Measurements from ENCODE around the gene MGAT3.
A peak's percentile ranks its signal among the peaks of the same experiment; 100 is the strongest.

MGAT3 gene

DNA sequence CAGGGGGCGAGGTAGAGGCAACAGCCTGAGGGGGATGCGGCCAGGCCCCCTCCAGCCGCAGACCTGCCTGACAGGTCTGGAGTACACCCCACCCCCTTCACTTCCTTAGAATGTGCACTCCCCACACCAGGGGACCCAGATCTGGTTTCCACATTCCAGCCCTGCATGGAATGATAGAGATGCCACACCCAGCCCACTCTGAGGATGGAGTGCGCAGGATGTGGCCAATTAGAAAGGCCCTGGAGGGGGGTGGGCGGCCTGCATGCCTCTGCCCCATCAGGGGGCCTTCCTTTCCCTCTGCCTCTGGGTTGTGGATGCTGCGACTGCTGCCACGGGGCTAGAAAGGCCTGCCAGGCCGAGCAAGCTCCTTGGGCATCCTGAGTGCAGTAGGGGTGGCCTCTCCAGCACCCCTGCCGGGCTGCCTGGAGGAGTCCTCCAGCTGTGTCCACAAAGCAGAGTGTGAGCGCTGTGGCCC, 28.2 kb upstream of the MGAT3 start (continued):
- TF ChIP-seq, protein P1, sequence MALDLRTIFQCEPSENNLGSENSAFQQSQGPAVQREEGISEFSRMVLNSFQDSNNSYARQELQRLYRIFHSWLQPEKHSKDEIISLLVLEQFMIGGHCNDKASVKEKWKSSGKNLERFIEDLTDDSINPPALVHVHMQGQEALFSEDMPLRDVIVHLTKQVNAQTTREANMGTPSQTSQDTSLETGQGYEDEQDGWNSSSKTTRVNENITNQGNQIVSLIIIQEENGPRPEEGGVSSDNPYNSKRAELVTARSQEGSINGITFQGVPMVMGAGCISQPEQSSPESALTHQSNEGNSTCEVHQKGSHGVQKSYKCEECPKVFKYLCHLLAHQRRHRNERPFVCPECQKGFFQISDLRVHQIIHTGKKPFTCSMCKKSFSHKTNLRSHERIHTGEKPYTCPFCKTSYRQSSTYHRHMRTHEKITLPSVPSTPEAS (tag by site-specific recombination; IDR thresholded peaks at IDR 0.05) = no peak
- TF ChIP-seq, protein P2, sequence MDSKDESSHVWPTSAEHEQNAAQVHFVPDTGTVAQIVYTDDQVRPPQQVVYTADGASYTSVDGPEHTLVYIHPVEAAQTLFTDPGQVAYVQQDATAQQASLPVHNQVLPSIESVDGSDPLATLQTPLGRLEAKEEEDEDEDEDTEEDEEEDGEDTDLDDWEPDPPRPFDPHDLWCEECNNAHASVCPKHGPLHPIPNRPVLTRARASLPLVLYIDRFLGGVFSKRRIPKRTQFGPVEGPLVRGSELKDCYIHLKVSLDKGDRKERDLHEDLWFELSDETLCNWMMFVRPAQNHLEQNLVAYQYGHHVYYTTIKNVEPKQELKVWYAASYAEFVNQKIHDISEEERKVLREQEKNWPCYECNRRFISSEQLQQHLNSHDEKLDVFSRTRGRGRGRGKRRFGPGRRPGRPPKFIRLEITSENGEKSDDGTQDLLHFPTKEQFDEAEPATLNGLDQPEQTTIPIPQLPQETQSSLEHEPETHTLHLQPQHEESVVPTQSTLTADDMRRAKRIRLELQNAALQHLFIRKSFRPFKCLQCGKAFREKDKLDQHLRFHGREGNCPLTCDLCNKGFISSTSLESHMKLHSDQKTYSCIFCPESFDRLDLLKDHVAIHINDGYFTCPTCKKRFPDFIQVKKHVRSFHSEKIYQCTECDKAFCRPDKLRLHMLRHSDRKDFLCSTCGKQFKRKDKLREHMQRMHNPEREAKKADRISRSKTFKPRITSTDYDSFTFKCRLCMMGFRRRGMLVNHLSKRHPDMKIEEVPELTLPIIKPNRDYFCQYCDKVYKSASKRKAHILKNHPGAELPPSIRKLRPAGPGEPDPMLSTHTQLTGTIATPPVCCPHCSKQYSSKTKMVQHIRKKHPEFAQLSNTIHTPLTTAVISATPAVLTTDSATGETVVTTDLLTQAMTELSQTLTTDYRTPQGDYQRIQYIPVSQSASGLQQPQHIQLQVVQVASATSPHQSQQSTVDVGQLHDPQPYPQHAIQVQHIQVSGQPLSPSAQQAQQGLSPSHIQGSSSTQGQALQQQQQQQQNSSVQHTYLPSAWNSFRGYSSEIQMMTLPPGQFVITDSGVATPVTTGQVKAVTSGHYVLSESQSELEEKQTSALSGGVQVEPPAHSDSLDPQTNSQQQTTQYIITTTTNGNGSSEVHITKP (tag by site-specific recombination; IDR thresholded peaks at IDR 0.05) = peak; percentile 70
- TF ChIP-seq KLF9 (tag by site-specific recombination; IDR thresholded peaks at IDR 0.05; ENCODE audit: low read depth) = peak; percentile 32; the same call in 1 of the 2 replicates

DNA sequence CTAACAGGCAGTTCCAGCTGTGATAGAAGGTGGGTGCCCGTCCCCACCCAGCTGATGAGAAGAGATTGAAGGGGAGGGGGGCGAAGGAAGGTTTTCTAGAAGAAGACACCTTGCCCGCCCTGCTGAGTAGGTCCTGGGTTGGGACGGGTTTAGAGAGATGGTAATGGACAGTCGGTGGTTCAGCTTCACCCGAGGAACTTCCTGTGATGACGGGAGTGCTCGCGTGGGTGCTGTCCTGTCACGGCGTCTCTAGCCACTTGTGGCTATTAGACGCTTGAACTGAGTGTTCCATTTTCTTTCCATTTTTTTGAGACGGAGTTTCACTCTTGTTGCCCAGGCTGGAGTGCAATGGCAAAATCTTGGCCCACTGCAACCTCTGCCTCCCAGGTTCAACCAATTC, 27.6 kb upstream of the MGAT3 start:
- no peak overlapping the region for H3K4me3 ChIP-seq (ENCODE audit: low read depth, low read length)
- H3K4me1 ChIP-seq (ENCODE audit: control insufficient read depth, insufficient read depth, low read length) = no peaks in the 10 kb centered on the region
- TF ChIP-seq ZXDB (tag by site-specific recombination; IDR thresholded peaks at IDR 0.05) (no peak), ZNF335 (tag by site-specific recombination; conservative IDR thresholded peaks at IDR 0.05) (no peak), TCF7L2 (IDR thresholded peaks at IDR 0.05; ENCODE audit: borderline replicate concordance, low read depth, low read length) (no peak), WT1 (tag by site-specific recombination; IDR thresholded peaks at IDR 0.05) (no peak), ZNF629 (tag by site-specific recombination; IDR thresholded peaks at IDR 0.05) (no peak), ZBTB21 (tag by site-specific recombination; IDR thresholded peaks at IDR 0.05) (no peak)
- TF ChIP-seq, protein P3, sequence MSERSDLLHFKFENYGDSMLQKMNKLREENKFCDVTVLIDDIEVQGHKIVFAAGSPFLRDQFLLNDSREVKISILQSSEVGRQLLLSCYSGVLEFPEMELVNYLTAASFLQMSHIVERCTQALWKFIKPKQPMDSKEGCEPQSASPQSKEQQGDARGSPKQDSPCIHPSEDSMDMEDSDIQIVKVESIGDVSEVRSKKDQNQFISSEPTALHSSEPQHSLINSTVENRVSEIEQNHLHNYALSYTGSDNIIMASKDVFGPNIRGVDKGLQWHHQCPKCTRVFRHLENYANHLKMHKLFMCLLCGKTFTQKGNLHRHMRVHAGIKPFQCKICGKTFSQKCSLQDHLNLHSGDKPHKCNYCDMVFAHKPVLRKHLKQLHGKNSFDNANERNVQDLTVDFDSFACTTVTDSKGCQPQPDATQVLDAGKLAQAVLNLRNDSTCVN (tag by site-specific recombination; optimal IDR thresholded peaks at IDR 0.05) = no peak
- TF ChIP-seq, protein P4, sequence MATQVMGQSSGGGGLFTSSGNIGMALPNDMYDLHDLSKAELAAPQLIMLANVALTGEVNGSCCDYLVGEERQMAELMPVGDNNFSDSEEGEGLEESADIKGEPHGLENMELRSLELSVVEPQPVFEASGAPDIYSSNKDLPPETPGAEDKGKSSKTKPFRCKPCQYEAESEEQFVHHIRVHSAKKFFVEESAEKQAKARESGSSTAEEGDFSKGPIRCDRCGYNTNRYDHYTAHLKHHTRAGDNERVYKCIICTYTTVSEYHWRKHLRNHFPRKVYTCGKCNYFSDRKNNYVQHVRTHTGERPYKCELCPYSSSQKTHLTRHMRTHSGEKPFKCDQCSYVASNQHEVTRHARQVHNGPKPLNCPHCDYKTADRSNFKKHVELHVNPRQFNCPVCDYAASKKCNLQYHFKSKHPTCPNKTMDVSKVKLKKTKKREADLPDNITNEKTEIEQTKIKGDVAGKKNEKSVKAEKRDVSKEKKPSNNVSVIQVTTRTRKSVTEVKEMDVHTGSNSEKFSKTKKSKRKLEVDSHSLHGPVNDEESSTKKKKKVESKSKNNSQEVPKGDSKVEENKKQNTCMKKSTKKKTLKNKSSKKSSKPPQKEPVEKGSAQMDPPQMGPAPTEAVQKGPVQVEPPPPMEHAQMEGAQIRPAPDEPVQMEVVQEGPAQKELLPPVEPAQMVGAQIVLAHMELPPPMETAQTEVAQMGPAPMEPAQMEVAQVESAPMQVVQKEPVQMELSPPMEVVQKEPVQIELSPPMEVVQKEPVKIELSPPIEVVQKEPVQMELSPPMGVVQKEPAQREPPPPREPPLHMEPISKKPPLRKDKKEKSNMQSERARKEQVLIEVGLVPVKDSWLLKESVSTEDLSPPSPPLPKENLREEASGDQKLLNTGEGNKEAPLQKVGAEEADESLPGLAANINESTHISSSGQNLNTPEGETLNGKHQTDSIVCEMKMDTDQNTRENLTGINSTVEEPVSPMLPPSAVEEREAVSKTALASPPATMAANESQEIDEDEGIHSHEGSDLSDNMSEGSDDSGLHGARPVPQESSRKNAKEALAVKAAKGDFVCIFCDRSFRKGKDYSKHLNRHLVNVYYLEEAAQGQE (tag by site-specific recombination; IDR thresholded peaks at IDR 0.05) = no peak
- TF ChIP-seq, protein P5, sequence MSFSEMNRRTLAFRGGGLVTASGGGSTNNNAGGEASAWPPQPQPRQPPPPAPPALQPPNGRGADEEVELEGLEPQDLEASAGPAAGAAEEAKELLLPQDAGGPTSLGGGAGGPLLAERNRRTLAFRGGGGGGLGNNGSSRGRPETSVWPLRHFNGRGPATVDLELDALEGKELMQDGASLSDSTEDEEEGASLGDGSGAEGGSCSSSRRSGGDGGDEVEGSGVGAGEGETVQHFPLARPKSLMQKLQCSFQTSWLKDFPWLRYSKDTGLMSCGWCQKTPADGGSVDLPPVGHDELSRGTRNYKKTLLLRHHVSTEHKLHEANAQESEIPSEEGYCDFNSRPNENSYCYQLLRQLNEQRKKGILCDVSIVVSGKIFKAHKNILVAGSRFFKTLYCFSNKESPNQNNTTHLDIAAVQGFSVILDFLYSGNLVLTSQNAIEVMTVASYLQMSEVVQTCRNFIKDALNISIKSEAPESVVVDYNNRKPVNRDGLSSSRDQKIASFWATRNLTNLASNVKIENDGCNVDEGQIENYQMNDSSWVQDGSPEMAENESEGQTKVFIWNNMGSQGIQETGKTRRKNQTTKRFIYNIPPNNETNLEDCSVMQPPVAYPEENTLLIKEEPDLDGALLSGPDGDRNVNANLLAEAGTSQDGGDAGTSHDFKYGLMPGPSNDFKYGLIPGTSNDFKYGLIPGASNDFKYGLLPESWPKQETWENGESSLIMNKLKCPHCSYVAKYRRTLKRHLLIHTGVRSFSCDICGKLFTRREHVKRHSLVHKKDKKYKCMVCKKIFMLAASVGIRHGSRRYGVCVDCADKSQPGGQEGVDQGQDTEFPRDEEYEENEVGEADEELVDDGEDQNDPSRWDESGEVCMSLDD (tag by site-specific recombination; IDR thresholded peaks at IDR 0.05) = no peak
- H3K36me3 ChIP-seq (ENCODE audit: control insufficient read depth in 2 of 2, insufficient read depth in 1 of 2, low read length in 2 of 2) = peaks cover 18 to 81% of the 10 kb centered on the region in 2 experiments; a peak in 2 of 3 replicates
- H3K27ac ChIP-seq (ENCODE audit: extremely low read depth, low read depth, low read length) = 0 out of 2 replicates have a peak overlapping the region, but pooled peaks have one; percentile 16
- ChIA-PET POLR2A (no interaction called here), CTCF (interaction anchor here (1.1 to 1.6 kb wide), 3 partner anchors 8 to 111 kb away, joined by 3 to 7 read pairs (median 5); no protein-coding TSS in a partner anchor)
- H3K9me3 ChIP-seq (ENCODE audit: control insufficient read depth, insufficient read depth, low read depth, low read length) = no peaks in the 10 kb centered on the region
